HepG2 (cell line): ENCODE measurements around the gene MYL6B. TPM values are rescaled to one million over a fixed set of nuclear protein-coding genes. Genes with fewer than 3 reads are reported as not detected.

Experiments
- CREB1 ChIP-seq, 2 experiments: fragments of 450-650 bp in 1 of 2; IDR thresholded peaks; 2 replicates each; pipeline ENCODE4 v1.6.1; 2016 to 2017; ENCODE audit warnings: control low read depth in 1 of 2, mild to moderate bottlenecking in 1 of 2, missing compliant biosample characterization in 1 of 2, missing genetic modification characterization in 1 of 2
- HOXA5 ChIP-seq: sonication (generic); formaldehyde crosslinking; IDR thresholded peaks from 2 replicates; pipeline ENCODE4 v1.4.0; 2020; ENCODE audit warnings: missing genetic modification reagents
- MYC ChIP-seq: sonication (generic); formaldehyde crosslinking; IDR thresholded peaks from 2 replicates; pipeline ENCODE4 v1.9.0; 2021; ENCODE audit warnings: missing genetic modification reagents, borderline replicate concordance
- REPIN1 ChIP-seq: sonication (generic); formaldehyde crosslinking; IDR thresholded peaks from 2 replicates; pipeline ENCODE4 v1.8.0; 2022; ENCODE audit warnings: missing genetic modification reagents, low read depth, mild to moderate bottlenecking, borderline replicate concordance
- SRSF1 ChIP-seq: fragments of 200-400 bp; formaldehyde crosslinking; optimal IDR thresholded peaks from 2 replicates; pipeline ENCODE3; 2017; ENCODE audit warnings: mild to moderate bottlenecking, low read depth, low read length, moderate library complexity
- ZNF674 ChIP-seq: sonication (generic); formaldehyde crosslinking; IDR thresholded peaks from 2 replicates; pipeline ENCODE4 v1.5.0; 2020; ENCODE audit warnings: low read depth, mild to moderate bottlenecking, missing genetic modification reagents
- ZNF850 ChIP-seq: sonication (generic); formaldehyde crosslinking; conservative IDR thresholded peaks from 2 replicates; pipeline ENCODE4 v1.9.0; 2021; ENCODE audit warnings: mild to moderate bottlenecking, missing genetic modification reagents
- polyA plus RNA-seq, 8 experiments: library from polyadenylated mRNA; depleted of rRNA in 3 of 8; stranded (reverse) in 7 of 8; unstranded in 1 of 8; fragments of >200 nt; fragmentation: Illumina TruSeq in 4 of 8; extraction: Trizol in 4 of 8; gene quantifications; 2 replicates each; pipeline versions ENCODE4 v1.2.1 to v1.2.3, GENCODE V29; 2011 to 2016; ENCODE audit warnings: low read depth in 4 of 8, missing spikeins in 1 of 8, mixed read lengths in 1 of 8; ENCODE audit not compliant: insufficient read depth in 1 of 8
- total RNA-seq, 5 experiments: library from RNA; depleted of rRNA; stranded (reverse); fragments of >200 nt; fragmentation: Illumina TruSeq; extraction: Trizol; gene quantifications; 2 replicates each; pipeline ENCODE4 v1.2.3, GENCODE V29; 2016; ENCODE audit warnings: low read depth in 1 of 5
- TF ChIP-seq, protein P1 (sequence below): sonication (generic); formaldehyde crosslinking; IDR thresholded peaks from 2 replicates; pipeline ENCODE4 v1.5.0; 2020; ENCODE audit warnings: mild to moderate bottlenecking, missing genetic modification reagents, borderline replicate concordance
- TF ChIP-seq, protein P2 (sequence below): sonication (generic); formaldehyde crosslinking; IDR thresholded peaks from 2 replicates; pipeline ENCODE4 v1.4.0; 2020; ENCODE audit warnings: mild to moderate bottlenecking, missing genetic modification reagents
- TF ChIP-seq, protein P3 (sequence below): sonication (generic); formaldehyde crosslinking; IDR thresholded peaks from 2 replicates; pipeline ENCODE4 v1.8.0; 2022; ENCODE audit warnings: missing genetic modification reagents, mild to moderate bottlenecking, moderate library complexity, borderline replicate concordance

MYL6B gene
- total and polyA plus RNA-seq, 2 of the 13 experiments (the other 11 are each of a cell fraction or from before 2014, with no cell fraction given), result 75.7 to 88.7 TPM

DNA sequence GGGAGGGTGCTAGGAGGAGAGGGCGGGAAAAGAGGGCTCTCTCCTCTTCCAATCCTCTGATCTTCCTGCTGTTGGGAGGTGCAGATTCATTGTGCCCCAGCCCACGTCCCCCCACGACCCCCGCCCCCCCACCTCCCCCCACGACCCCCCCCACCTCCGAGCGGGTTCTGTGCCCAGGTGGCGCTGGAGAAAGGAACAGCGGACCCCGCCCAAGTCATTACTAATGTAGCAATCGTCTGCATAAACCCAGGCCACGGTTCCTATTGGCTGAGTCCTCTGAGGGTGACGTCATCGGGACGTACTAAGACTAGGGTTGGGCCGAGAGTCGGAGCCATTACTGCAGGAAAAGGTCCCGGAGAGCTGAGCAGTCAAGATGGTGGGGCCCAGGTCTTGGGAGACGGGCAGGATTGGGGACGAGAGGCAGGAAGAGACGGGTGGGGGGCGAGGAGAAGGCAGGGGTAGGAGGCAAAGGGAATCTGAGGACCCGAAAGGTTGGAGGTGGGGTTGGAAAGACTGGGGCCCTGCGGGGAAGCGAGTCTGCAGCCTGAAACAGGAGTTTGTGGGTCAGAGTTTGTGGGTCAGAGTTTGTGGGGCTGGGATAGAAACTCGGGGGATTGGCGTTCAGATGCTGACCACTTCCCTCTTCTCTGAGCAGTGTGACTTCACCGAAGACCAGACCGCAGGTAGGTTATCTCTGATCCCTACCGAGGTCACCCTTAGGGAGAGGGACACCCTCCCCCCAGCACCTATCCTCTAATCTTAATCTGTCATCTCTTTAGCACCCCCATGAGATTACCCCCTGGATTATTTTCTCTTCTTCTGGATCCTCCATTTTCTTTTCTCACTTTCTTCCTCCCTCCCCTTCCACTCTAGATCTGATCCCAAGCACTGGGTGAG, 5.9 kb downstream of the MYL6B start, which contains the start of gene MYL6 (continued):
- TF ChIP-seq, protein P1, sequence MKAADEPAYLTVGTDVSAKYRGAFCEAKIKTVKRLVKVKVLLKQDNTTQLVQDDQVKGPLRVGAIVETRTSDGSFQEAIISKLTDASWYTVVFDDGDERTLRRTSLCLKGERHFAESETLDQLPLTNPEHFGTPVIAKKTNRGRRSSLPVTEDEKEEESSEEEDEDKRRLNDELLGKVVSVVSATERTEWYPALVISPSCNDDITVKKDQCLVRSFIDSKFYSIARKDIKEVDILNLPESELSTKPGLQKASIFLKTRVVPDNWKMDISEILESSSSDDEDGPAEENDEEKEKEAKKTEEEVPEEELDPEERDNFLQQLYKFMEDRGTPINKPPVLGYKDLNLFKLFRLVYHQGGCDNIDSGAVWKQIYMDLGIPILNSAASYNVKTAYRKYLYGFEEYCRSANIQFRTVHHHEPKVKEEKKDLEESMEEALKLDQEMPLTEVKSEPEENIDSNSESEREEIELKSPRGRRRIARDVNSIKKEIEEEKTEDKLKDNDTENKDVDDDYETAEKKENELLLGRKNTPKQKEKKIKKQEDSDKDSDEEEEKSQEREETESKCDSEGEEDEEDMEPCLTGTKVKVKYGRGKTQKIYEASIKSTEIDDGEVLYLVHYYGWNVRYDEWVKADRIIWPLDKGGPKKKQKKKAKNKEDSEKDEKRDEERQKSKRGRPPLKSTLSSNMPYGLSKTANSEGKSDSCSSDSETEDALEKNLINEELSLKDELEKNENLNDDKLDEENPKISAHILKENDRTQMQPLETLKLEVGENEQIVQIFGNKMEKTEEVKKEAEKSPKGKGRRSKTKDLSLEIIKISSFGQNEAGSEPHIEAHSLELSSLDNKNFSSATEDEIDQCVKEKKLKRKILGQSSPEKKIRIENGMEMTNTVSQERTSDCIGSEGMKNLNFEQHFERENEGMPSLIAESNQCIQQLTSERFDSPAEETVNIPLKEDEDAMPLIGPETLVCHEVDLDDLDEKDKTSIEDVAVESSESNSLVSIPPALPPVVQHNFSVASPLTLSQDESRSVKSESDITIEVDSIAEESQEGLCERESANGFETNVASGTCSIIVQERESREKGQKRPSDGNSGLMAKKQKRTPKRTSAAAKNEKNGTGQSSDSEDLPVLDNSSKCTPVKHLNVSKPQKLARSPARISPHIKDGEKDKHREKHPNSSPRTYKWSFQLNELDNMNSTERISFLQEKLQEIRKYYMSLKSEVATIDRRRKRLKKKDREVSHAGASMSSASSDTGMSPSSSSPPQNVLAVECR (CRISPR knock-in tag), result peak; percentile 78
- TF ChIP-seq SRSF1 (peak; percentile 62), REPIN1 (CRISPR knock-in tag) (peak; percentile 34; the same call in 1 of the 2 replicates), HOXA5 (CRISPR knock-in tag) (no peak), ZNF850 (CRISPR knock-in tag) (0 out of 2 replicates have a peak, but pooled peaks have one; percentile 53), MYC (no peak; the same call in 1 of the 2 replicates), CREB1 (IDR thresholded peaks at IDR 0.05) (peak; percentile 99), CREB1 (CRISPR knock-in tag; IDR thresholded peaks at IDR 0.05) (peak; percentile 90), ZNF674 (CRISPR knock-in tag) (no peak)
- TF ChIP-seq, protein P2, sequence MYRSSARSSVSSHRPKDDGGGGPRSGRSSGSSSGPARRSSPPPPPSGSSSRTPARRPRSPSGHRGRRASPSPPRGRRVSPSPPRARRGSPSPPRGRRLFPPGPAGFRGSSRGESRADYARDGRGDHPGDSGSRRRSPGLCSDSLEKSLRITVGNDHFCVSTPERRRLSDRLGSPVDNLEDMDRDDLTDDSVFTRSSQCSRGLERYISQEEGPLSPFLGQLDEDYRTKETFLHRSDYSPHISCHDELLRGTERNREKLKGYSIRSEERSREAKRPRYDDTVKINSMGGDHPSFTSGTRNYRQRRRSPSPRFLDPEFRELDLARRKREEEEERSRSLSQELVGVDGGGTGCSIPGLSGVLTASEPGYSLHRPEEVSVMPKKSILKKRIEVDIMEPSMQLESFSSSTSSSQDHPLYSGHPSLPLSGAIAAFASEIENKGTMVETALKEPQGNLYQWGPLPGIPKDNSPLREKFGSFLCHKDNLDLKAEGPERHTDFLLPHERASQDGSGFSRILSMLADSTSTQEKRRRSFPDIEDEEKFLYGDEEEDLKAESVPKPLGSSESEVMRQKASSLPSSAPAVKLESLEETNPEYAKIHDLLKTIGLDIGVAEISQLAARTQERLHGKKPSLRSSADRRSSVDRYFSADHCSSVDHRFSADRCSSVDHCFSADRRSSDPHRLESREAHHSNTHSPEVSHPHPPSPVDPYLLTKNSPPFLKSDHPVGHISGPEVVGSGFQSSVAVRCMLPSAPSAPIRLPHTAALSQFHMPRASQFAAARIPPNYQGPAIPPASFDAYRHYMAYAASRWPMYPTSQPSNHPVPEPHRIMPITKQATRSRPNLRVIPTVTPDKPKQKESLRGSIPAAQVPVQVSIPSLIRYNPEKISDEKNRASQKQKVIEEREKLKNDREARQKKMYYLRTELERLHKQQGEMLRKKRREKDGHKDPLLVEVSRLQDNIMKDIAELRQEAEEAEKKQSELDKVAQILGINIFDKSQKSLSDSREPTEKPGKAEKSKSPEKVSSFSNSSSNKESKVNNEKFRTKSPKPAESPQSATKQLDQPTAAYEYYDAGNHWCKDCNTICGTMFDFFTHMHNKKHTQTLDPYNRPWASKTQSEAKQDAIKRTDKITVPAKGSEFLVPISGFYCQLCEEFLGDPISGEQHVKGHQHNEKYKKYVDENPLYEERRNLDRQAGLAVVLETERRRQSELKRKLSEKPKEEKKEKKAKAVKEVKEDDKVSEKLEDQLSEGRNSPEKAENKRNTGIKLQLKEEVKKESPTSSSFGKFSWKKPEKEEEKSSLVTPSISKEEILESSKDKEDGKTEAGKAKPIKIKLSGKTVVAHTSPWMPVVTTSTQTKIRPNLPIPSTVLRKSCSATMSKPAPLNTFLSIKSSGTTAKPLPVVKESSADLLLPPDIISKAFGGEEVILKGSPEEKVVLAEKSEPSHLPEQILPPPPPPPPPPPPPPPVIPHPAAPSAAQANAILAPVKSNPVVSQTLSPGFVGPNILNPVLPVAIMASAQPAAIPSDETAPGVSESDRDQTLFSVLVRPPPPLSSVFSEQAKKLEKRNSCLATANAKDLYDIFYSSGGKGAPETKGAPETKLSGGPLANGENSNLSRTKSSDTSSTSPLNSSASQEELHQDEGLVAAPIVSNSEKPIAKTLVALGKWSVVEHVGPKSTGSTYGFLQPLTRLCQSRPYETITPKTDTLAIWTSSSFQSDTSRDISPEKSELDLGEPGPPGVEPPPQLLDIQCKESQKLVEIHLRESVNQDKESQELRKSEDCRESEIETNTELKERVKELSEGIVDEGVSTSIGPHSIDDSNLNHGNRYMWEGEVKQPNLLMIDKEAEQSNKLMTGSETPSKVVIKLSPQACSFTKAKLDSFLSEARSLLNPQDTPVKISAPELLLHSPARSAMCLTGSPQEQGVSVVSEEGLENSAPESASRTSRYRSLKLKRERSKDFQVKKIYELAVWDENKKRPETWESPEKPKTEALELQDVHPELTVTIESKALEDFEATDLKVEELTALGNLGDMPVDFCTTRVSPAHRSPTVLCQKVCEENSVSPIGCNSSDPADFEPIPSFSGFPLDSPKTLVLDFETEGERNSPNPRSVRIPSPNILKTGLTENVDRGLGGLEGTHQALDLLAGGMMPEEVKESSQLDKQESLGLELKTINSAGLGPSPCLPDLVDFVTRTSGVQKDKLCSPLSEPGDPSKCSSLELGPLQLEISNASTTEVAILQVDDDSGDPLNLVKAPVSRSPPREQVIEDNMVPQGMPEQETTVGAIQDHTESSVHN (CRISPR knock-in tag), result peak; percentile 75; the same call in 1 of the 2 replicates
- TF ChIP-seq, protein P3, sequence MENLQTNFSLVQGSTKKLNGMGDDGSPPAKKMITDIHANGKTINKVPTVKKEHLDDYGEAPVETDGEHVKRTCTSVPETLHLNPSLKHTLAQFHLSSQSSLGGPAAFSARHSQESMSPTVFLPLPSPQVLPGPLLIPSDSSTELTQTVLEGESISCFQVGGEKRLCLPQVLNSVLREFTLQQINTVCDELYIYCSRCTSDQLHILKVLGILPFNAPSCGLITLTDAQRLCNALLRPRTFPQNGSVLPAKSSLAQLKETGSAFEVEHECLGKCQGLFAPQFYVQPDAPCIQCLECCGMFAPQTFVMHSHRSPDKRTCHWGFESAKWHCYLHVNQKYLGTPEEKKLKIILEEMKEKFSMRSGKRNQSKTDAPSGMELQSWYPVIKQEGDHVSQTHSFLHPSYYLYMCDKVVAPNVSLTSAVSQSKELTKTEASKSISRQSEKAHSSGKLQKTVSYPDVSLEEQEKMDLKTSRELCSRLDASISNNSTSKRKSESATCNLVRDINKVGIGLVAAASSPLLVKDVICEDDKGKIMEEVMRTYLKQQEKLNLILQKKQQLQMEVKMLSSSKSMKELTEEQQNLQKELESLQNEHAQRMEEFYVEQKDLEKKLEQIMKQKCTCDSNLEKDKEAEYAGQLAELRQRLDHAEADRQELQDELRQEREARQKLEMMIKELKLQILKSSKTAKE (CRISPR knock-in tag), result peak; percentile 23; the same call in 1 of the 2 replicates
